DND-41 (cell line): ENCODE results near the gene NMBR.

ENCODE experiments used
- ATAC-seq: fragments of 200-7000 bp; cut with Tn5 transposase; 3 replicates; pipeline ENCODE4 v1.9.1; 2021; ENCODE audit warnings: low read depth; ENCODE audit not compliant: insufficient read depth
- DNase-seq: peaks from one replicate; pipeline ENCODE4 v3.0.0-alpha.2; 2020
- H2AFZ ChIP-seq: 2 replicates; pipeline ENCODE4 v1.6.0; 2012; ENCODE audit warnings: low read depth, low read length
- H3K27ac ChIP-seq: 2 replicates; pipeline ENCODE4 v1.5.1; 2012; ENCODE audit warnings: low read length, inconsistent platforms
- H3K27me3 ChIP-seq: fragments of 200-600 bp; sonication (generic); 2 replicates; pipeline ENCODE4 v1.6.0; 2012; ENCODE audit warnings: low read length, mild to moderate bottlenecking, inconsistent platforms; ENCODE audit not compliant: insufficient read depth, poor library complexity
- H3K36me3 ChIP-seq: 2 replicates; pipeline ENCODE4 v1.5.1; 2012; ENCODE audit warnings: low read length, inconsistent platforms; ENCODE audit not compliant: insufficient read depth
- H3K4me1 ChIP-seq: 2 replicates; pipeline ENCODE4 v1.5.1; 2012; ENCODE audit warnings: mild to moderate bottlenecking, low read length; ENCODE audit not compliant: insufficient read depth
- H3K4me2 ChIP-seq: 2 replicates; pipeline ENCODE4 v1.6.0; 2012; ENCODE audit warnings: mild to moderate bottlenecking, moderate library complexity, low read length, inconsistent platforms; ENCODE audit not compliant: insufficient read depth
- H3K4me3 ChIP-seq, 2 experiments: fragments of 200-600 bp in 1 of 2; shearing (Covaris generic) in 1 of 2; 2 replicates each; pipeline ENCODE4 v1.5.1; 2012 to 2016; ENCODE audit warnings: inconsistent platforms in 2 of 2, low read length in 2 of 2, mild to moderate bottlenecking in 2 of 2, low read depth in 1 of 2, moderate library complexity in 1 of 2
- H3K79me2 ChIP-seq: 2 replicates; pipeline ENCODE4 v1.6.0; 2012; ENCODE audit warnings: low read length, inconsistent platforms; ENCODE audit not compliant: insufficient read depth
- H3K9ac ChIP-seq: 2 replicates; pipeline ENCODE4 v1.6.0; 2012; ENCODE audit warnings: low read depth, mild to moderate bottlenecking, inconsistent platforms, low read length, moderate library complexity
- H3K9me3 ChIP-seq: 2 replicates; pipeline ENCODE4 v1.5.1; 2012; ENCODE audit warnings: low read length, moderate library complexity, mild to moderate bottlenecking, inconsistent platforms; ENCODE audit not compliant: insufficient read depth, severe bottlenecking
- H4K20me1 ChIP-seq: 2 replicates; pipeline ENCODE4 v1.6.0; 2012; ENCODE audit warnings: low read length; ENCODE audit not compliant: insufficient read depth
- EZH2 ChIP-seq: IDR thresholded peaks from 3 replicates; pipeline ENCODE4 v1.6.1; 2012; ENCODE audit warnings: borderline replicate concordance, low read depth, mild to moderate bottlenecking, moderate library complexity, low read length, inconsistent platforms; ENCODE audit not compliant: severe bottlenecking
- TF ChIP-seq, protein P1 (sequence below): IDR thresholded peaks from 2 replicates; pipeline ENCODE4 v1.5.1; 2012; ENCODE audit warnings: borderline replicate concordance, low read length, moderate library complexity, mild to moderate bottlenecking; ENCODE audit not compliant: poor library complexity, severe bottlenecking; ENCODE audit errors: extremely low read depth

NMBR gene

DNA sequence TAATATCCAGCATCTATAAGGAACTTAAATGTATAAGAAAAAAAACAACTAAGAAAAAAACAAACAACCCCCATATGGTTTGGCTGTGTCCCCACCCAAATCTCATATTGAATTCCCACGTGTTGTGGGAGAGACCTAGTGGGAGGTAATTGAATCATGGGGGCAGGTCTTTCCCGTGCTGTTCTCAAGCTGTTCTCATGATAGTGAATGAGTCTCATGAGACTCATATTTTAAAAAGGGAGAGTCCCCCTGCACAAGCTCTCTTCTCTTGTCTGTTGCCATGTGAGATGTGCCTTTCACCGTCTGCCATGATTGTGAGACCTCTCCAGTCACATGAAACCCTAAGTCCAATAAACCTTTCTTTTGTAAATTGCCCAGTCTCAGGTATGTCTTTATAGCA, 119.8 kb downstream of the NMBR start:
- Histone ChIP-seq H3K4me3 (no peak overlapping the region), H4K20me1 (no peaks in the 10 kb centered on the region), H3K27me3 (no peaks in the 10 kb centered on the region), H2AFZ (no peak overlapping the region), H3K4me2 (no peak overlapping the region), H3K79me2 (no peaks in the 10 kb centered on the region), H3K36me3 (no peaks in the 10 kb centered on the region), H3K4me1 (no peaks in the 10 kb centered on the region), H3K27ac (no peak overlapping the region), H3K9ac (no peak overlapping the region), H3K9me3 (no peaks in the 10 kb centered on the region)
- DNase-seq (no peak), ATAC-seq (no peak)
- TF ChIP-seq, protein P1, sequence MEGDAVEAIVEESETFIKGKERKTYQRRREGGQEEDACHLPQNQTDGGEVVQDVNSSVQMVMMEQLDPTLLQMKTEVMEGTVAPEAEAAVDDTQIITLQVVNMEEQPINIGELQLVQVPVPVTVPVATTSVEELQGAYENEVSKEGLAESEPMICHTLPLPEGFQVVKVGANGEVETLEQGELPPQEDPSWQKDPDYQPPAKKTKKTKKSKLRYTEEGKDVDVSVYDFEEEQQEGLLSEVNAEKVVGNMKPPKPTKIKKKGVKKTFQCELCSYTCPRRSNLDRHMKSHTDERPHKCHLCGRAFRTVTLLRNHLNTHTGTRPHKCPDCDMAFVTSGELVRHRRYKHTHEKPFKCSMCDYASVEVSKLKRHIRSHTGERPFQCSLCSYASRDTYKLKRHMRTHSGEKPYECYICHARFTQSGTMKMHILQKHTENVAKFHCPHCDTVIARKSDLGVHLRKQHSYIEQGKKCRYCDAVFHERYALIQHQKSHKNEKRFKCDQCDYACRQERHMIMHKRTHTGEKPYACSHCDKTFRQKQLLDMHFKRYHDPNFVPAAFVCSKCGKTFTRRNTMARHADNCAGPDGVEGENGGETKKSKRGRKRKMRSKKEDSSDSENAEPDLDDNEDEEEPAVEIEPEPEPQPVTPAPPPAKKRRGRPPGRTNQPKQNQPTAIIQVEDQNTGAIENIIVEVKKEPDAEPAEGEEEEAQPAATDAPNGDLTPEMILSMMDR, result no peak
- TF ChIP-seq EZH2, result no peak

DNA sequence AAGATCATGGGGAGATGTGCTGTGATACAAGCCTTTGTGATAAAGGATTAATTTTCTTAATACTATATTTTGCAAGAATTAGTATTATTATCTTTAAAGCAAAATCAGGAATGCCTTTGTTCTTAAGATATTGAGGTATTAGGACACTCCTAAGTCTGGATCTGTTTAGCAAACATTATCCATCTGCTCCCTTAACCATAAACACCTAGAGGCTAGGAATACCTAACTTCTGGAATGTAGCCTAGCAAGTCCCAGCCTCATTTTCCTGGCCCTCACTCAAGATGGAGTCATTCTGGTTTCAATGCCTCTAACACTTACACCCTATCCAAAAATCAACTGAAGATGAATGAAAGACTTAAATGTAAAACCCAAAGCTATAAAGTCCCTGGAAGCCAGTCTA, 120.5 kb downstream of the NMBR start:
- no peak for DNase-seq
- no peak overlapping the region for H3K4me3 ChIP-seq
- H3K27ac ChIP-seq, result no peak overlapping the region

More for the DNA sequence above, 120.5 kb downstream of the NMBR start:
- Histone ChIP-seq H4K20me1 (no peaks in the 10 kb centered on the region), H3K9me3 (no peaks in the 10 kb centered on the region), H3K4me2 (no peak overlapping the region), H2AFZ (no peak overlapping the region), H3K79me2 (no peaks in the 10 kb centered on the region), H3K36me3 (no peaks in the 10 kb centered on the region), H3K4me1 (no peaks in the 10 kb centered on the region), H3K27me3 (no peaks in the 10 kb centered on the region), H3K9ac (no peak overlapping the region)
- ATAC-seq, result no peak
- TF ChIP-seq, protein P1, result no peak
- TF ChIP-seq EZH2, result no peak
